GM13977 (cell line): ENCODE data around the gene LIFR.

Experiments used
- DNase-seq: peaks from one replicate; pipeline ENCODE4 v3.0.0; 2012; ENCODE audit warnings: low spot score
- in situ Hi-C: fragments of 300-500 bp; cut with MboI; formaldehyde crosslinking; loops from one replicate; pipeline ENCODE4 v1.12.0; 2022; ENCODE audit warnings: low sequenced_read_pairs, low pct_unique_long_range_greater_than_20kb, mixed read lengths, inconsistent platforms; ENCODE audit not compliant: unreplicated experiment
- TF ChIP-seq, protein P1 (sequence below): IDR thresholded peaks from 2 replicates; pipeline ENCODE4 v1.5.1; 2012; ENCODE audit warnings: mild to moderate bottlenecking, control low read depth; ENCODE audit not compliant: insufficient read depth; ENCODE audit errors: extremely low read depth, missing control alignments

LIFR gene

DNA sequence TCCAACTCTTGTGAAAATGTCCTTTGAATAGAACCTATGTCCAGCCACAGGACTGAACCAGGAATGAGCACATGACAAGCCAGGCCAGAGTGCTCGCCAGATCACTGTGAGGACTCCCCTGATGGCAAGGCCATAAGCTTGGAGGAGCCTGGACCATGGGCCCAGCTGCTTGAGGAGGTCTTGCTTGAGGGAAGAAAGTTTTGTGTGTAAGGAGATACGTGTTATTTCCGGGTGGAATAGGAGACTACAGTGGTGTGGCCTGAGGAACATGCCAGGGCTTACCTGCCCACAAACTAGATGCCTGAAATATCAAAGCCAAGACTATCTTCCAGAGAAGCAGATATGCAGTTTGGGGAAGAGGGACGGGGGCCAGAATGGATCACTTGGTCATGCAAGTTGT lies 84.7 kb downstream of the LIFR start:
- TF ChIP-seq, protein P1, sequence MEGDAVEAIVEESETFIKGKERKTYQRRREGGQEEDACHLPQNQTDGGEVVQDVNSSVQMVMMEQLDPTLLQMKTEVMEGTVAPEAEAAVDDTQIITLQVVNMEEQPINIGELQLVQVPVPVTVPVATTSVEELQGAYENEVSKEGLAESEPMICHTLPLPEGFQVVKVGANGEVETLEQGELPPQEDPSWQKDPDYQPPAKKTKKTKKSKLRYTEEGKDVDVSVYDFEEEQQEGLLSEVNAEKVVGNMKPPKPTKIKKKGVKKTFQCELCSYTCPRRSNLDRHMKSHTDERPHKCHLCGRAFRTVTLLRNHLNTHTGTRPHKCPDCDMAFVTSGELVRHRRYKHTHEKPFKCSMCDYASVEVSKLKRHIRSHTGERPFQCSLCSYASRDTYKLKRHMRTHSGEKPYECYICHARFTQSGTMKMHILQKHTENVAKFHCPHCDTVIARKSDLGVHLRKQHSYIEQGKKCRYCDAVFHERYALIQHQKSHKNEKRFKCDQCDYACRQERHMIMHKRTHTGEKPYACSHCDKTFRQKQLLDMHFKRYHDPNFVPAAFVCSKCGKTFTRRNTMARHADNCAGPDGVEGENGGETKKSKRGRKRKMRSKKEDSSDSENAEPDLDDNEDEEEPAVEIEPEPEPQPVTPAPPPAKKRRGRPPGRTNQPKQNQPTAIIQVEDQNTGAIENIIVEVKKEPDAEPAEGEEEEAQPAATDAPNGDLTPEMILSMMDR, result no peak
- no peak for DNase-seq
- in situ Hi-C loops, result no loop called here

DNA sequence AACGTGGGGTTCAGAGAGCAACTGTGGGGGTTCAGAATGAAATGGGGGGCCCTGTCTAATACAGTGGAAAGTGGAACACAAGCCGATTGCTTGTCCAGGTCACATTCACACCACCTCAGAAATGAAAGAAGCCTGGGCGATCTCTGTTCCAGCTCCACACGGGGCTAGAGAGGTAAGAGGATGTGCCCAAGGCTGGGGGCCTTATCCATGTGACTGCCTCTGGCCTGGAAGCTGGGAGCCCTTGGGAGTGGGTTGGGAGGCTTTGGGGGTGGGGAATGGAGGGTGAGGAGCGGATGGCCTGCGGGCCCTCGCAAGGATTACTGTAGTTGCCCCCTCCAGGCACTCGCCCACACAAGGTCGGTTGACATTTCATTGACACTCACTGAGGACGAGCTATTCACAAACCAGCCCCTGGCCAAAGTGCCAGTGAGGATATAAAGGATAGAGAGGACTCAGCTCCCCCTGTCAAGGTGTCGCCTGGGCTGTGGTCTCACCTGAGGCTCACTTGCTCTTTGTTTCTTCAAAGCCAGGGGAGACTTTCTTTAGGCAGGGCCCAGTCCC lies 86.7 kb downstream of the LIFR start:
- in situ Hi-C loops, result no loop called here
- TF ChIP-seq, protein P1, result no peak
- no peak for DNase-seq

DNA sequence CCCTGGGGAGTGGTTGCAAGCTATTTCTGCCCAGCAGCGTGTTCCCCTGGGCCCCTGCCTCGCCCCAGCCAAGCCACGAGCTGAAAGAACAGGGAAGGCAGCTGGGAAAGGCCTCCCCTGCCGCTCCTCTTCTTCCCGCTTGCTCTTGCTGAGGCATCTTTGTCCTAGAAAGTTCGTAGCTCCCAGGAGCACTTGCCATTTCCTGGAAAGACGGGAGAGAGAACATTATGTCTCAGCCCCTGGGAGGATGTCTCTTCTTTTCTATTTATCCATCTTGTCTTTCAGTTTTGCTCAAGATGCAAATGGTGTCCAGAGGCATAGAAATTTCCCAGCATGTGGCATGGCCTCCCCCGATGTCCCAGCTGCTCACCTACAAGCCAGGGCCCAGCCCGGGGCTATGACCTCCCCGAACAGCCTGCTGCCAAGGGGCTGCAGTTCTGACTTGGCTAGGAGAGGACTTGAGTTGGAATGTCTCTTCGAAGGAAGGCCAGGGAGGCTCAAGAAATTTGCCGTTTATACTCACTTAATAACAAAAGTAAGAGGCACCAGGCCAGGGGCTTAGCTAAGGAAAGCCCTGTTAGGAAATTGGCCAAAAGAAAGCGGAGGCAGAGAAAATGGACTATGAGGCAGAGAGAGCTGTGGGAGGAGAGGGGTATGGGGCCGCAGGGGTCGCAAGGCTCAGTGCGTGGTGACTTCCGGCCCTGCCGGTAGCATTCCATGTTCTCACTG lies 87.3 kb downstream of the LIFR start:
- TF ChIP-seq, protein P1, result no peak
- no peak for DNase-seq
- in situ Hi-C loops, result no loop called here

DNA sequence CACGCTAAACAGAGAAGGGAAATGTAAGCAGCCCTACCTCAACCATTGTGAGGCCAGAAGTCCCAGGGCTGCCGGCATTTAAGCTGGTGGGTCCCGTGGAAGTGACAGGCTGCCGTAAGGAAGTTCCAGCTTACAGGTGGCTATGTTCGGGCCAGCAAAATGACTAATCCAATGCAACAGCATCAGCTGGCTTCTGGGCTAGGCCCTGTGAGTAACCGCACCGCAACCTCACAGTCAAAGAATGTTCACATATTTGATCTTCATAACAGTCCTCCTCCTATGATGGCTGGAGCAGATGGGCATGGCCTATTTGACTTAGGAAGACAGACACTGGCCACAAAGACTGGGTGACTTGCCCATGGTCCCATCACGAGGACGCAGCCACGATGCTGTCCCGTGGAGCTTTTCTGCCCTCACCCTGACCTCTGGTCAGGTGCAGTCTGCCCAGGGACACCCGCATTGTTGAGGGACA lies 88.2 kb downstream of the LIFR start:
- TF ChIP-seq, protein P1, result no peak
- in situ Hi-C loops, result no loop called here
- no peak for DNase-seq

DNA sequence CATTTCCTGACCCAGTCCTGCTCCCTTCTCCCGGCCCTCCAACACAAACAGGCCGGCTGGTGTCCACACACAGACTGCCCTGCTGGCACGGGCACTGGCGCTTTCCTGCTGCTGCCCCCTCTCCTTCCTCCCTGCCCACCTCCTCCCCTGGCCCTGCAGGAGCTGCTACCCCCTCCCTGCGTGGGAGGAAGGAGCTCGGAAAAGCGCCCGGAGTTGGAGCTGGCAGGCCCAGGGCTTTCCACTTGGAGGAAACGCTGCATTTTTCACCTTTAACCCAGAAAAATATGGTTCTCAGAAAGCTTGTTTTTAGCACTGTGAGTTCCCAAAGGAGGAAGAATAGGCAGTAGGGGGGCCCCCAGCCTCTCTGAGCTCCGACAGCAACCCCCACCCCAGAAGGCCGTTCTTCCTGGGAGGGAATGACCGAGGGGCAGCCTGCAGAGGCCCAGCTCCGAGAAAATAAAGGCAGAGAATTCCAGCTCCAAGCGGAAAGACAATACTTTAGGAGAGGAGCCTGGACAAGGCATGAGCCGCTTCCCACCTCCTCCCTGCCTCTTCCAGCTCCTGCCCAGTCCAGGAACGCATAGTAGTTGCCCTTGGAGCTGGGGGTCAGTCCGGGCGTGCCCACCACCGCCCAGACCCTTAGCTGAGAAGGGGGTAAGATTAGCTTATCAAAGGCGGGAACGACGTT lies 88.9 kb downstream of the LIFR start:
- no peak for DNase-seq
- TF ChIP-seq, protein P1, result no peak
- in situ Hi-C loops, result no loop called here

DNA sequence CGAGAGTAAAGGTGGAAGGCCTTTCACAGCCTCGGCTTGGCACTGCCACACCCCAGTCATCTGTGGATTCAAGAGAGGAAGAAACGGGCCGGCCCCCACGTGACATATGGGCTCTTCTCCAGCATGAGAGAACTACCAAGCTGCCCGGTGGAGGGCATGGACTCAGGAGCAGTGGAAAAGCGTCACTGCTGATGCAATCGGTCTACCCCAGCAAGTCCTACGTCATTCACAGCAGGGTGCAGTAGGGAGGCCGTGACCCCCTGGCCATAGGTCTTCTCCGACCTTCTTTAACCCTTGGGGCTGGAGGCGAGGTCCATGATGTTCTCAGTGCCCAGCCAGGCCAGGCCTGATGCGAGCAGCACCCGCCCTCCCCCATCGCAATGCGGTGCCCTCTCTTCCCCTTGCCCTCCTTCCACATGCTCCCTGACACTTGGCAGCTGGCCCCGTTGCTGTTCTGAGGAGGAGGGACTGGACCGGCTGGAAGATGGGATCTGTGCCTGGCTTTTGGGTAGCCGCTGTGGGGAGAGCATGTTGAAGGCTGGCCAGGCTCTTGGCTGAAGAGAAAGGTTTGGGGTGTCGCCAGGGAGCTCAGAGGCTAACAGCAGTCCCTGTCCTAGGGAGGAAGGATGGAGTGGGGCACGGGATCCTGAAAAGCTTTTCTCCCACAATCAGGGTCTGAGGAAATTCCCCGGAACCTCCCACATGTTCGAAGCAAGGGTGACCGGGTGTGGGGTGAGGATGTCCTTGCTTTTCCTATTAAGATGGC lies 89.8 kb downstream of the LIFR start:
- TF ChIP-seq, protein P1, result no peak
- in situ Hi-C loops, result no loop called here
- no peak for DNase-seq
